Coronary artery (tissue), 2 donors: ENCODE results near the gene PIF1.

Experiments
- DNase-seq: peaks from one replicate; pipeline ENCODE4 v3.0.0-alpha.2; 2017; ENCODE audit warnings: low spot score
- H3K27ac ChIP-seq, 2 donors: fragments of 200-600 bp; sonication (generic); one replicate each; pipeline ENCODE4 v1.5.1; 2016 to 2019
- H3K4me3 ChIP-seq: fragments of 200-600 bp; sonication (generic); 2 replicates; pipeline ENCODE4 v1.5.1; 2016; ENCODE audit warnings: mild to moderate bottlenecking, moderate library complexity
- TF ChIP-seq, protein P1 (sequence below): fragments of 200-600 bp; sonication (generic); IDR thresholded peaks from one replicate; pipeline ENCODE4 v1.5.1; 2019; ENCODE audit warnings: antibody characterized with exemption

Gene PIF1, protein sequence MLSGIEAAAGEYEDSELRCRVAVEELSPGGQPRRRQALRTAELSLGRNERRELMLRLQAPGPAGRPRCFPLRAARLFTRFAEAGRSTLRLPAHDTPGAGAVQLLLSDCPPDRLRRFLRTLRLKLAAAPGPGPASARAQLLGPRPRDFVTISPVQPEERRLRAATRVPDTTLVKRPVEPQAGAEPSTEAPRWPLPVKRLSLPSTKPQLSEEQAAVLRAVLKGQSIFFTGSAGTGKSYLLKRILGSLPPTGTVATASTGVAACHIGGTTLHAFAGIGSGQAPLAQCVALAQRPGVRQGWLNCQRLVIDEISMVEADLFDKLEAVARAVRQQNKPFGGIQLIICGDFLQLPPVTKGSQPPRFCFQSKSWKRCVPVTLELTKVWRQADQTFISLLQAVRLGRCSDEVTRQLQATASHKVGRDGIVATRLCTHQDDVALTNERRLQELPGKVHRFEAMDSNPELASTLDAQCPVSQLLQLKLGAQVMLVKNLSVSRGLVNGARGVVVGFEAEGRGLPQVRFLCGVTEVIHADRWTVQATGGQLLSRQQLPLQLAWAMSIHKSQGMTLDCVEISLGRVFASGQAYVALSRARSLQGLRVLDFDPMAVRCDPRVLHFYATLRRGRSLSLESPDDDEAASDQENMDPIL

DNA sequence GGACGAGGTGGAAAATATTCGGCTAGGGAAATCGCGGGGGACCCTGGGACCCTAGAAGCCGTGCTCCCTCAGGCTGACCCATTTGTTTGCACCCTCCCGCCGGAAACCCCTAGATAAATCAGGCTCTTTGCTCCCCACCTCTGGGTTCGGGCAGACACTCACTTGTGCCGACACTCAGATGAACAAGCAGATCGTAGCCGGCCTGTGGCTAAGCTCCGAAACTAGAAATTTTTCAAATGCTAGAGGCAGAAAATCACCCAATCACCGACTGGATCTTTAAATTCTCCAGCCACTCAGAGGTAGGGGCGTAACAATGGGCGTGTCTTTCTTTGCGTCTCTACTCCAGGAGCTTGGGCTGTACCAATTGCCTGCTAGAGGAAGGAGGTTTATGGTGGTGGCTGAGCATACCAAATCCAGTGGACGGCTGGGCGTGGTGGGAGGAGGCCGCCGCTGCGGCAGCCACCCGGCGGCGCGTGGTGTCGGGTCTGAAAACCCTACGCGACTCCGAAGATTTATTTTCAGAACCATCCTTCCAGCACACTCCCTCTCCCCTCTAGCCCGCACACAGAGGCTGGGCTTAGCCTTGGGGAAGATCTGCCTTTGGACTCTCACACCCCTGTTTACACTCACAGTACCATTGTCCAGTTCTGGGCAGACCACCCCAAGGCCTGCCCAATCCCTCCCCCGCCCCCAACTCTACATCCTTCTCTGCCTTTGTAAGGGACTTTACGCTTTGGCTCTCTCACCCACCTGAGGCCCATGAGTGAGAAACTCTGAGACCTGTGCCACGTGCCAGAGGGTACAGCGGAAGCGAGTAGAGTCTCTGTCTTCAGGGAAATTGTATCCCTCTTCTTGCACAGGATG, at the start of gene PIF1:
Gene PIF1, minus strand, starts transcription at position 217 of the 864 bp plus-strand sequence. CDS start 1,312 bp downstream, outside the sequence.
- TF ChIP-seq, protein P1, sequence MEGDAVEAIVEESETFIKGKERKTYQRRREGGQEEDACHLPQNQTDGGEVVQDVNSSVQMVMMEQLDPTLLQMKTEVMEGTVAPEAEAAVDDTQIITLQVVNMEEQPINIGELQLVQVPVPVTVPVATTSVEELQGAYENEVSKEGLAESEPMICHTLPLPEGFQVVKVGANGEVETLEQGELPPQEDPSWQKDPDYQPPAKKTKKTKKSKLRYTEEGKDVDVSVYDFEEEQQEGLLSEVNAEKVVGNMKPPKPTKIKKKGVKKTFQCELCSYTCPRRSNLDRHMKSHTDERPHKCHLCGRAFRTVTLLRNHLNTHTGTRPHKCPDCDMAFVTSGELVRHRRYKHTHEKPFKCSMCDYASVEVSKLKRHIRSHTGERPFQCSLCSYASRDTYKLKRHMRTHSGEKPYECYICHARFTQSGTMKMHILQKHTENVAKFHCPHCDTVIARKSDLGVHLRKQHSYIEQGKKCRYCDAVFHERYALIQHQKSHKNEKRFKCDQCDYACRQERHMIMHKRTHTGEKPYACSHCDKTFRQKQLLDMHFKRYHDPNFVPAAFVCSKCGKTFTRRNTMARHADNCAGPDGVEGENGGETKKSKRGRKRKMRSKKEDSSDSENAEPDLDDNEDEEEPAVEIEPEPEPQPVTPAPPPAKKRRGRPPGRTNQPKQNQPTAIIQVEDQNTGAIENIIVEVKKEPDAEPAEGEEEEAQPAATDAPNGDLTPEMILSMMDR: no peak
- peak; percentile 95 for DNase-seq
- Histone ChIP-seq H3K27ac (peak within 1 kb of the TSS; percentile 46 to 83), H3K4me3 (peak within 1 kb of the TSS; percentile 75)

DNA sequence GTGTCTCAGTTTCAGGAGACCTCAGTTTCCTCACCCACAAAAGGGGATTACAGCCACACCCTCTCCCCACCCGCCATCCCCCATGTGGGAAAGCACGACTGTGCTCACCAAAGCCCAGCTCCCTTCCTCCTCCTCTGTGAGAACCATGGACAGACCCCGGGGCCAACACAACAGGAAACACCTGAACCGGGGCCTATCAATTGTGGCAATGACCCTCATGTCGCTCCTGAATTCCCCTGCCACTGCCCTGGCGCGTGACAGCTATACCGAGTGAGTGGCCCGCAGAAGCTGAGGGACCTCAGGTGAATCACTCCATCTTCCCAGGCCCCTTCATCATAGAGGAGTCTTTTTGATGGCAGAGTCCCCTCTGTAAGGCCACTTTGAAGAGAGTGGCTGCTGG, 44.9 kb upstream of the PIF1 start:
- no peak overlapping the region for H3K4me3 ChIP-seq
- DNase-seq: no peak
- TF ChIP-seq, protein P1: no peak
- H3K27ac ChIP-seq: peak overlapping the region in 1 of 2 donors; percentile 51

DNA sequence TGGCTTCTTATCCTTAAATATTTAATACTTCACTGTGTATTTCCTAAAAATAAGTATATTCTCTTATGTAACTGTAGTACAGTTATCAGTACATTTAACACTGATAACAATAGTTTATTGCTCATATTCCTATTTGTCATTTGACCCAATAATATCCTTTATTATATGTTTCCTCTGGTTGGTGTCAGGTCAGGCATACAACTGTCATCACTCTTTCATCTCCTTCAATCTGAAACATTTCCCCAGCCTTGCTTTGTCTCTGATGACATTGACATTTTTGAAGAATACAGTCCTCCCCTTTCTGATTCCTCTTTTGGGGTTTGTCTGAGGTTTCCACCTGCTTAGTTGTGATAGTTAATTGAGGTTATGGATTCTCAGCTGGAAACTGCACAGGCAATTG, 44.1 kb upstream of the PIF1 start:
- Histone ChIP-seq H3K27ac (no peak overlapping the region), H3K4me3 (no peak overlapping the region)
- no peak for DNase-seq
- TF ChIP-seq, protein P1: no peak

DNA sequence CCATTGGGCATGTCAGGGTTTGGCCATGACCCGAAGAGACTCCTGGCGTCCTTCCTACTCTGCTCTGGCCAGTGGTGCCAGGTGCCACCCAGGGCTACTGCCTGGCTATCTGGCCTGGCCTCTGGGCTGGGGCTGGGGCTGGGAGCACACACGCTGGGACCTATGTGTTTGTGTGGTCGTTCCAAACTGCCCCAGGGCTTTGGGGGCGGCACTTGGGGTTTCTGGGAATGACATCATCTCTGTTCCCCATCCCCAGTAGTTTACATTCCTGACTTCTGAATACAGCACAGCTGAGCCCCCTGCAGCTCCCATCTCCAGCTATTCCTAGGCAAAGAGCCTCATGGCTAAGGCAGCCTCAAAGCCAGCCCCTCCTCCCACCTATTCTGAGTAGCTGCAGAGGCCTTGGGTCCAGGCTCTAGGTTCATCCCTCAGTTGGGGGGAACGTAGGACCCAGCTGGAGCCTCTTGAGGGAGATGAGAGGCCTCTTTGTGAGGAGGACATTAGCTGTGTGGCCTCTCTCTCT, 40.6 kb upstream of the PIF1 start:
- no peak for DNase-seq
- Histone ChIP-seq H3K4me3 (no peak overlapping the region), H3K27ac (peak overlapping the region in 1 of 2 donors; percentile 54)
- TF ChIP-seq, protein P1: no peak

DNA sequence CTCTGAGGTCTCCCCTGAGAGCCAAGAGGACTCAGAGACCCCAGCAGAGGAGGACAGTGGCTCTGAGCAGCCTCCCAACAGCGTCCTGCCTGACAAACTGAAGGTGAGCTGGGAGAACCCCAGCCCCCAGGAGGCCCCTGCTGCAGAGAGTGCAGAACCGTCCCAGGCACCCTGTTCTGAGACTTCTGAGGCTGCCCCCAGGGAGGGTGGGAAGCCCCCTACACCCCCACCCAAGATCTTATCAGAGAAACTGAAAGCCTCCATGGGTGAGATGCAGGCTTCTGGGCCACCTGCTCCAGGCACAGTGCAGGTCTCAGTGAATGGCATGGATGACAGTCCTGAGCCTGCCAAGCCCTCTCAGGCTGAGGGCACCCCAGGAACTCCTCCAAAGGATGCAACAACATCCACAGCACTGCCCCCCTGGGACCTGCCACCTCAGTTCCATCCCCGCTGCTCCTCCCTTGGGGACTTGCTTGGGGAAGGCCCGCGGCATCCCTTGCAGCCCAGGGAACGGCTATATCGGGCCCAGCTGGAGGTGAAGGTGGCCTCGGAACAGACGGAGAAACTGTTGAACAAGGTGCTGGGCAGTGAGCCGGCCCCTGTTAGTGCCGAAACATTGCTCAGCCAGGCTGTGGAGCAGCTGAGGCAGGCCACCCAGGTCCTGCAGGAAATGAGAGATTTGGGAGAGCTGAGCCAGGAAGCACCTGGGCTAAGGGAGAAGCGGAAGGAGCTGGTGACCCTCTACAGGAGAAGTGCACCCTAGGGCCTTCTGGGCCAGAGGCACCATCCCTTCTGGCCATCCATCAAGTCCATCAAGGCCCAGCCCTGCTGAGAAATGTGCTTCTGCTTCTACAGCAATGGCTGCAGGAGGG, 39.9 kb upstream of the PIF1 start:
- H3K27ac ChIP-seq: peak overlapping the region in 1 of 2 donors; percentile 54
- no peak for DNase-seq
- TF ChIP-seq, protein P1: no peak
- no peak overlapping the region for H3K4me3 ChIP-seq

DNA sequence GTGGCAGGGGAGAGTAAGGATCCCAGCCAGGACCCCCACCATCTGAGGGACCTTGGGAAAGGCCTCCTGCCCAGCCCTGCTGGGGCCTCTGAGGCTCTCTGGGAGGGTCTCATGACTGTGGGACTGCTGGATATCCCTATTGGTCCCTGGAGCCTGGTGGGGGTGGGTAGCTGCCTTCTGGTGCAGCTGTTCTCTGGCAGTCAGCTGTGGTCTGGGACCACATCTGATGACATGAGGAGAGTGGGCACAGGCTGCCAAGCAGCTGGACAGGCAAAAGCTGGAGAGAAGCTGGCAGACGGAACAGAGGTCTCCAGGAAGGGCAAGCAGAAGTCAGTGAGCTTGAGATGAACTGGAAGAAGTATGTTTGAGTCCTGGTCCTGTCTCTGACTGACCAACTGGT, 38.6 kb upstream of the PIF1 start:
- Histone ChIP-seq H3K4me3 (no peak overlapping the region), H3K27ac (no peak overlapping the region)
- DNase-seq: no peak
- TF ChIP-seq, protein P1: no peak
